ENCODE results near the gene STAG1.

DNA sequence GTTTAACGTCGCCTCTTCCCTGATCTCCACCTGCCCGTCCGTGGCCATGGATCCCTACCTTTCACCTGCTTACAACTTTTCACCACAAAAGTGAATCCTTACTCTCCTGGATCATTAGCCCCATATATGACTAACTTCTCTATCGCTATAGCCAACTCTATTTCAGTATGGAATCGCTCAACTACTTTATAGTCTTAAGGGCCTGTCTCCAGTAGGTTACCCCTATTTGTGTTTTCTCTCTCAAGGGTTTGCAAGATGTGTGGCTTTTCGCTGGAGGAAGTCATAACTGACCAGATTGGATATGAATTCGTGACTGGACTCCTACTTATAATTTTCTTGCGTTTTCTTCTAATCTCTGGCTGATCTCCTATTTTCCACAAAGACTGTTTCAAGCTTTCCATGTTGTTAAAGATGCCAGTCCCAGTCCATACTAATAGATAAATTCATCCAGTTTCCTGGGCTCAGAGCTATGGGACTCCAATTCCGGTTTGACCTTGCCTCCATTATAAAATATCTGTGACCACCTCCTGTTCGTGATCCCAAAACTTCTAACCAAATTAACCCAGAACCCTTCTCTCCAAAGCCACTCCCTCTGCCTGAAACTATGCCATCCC lies 1.3 kb upstream of the STAG1 start:
- TF ChIP-seq CTCF (conservative IDR thresholded peaks at IDR 0.05; ENCODE audit: low read length), result no peak
- no peak for TF ChIP-seq EZH2phosphoT487 (IDR thresholded peaks at IDR 0.05; ENCODE audit: borderline replicate concordance)

Measured in Loucy (cell line).